Measurements from ENCODE around the gene MAD1L1.
A peak's percentile ranks its signal among the peaks of the same experiment; 100 is the strongest.
"Not testable (repeated sequence)": the region's sequence is repeated elsewhere in the genome, so short reads cannot be mapped to it uniquely, and the experiment has no call there.

Gene MAD1L1

GRCh38 chr7:1975179-1975578, 257.6 kb downstream of the MAD1L1 start:
- DNase-seq (ENCODE audit: low spot score), result no peak
- FAIRE-seq, result peak; percentile 86

- no peak for FAIRE-seq
- DNase-seq (ENCODE audit: low spot score), result no peak
Measured at GRCh38 chr7:1974290-1975101, 258.2 kb downstream of the MAD1L1 start.

GRCh38 chr7:1973321-1974251, 259.2 kb downstream of the MAD1L1 start:
- FAIRE-seq (peak; percentile 95), DNase-seq (ENCODE audit: low spot score) (no peak)

- peak; percentile 94 for FAIRE-seq
- DNase-seq (ENCODE audit: low spot score), result no peak
Measured at GRCh38 chr7:1972744-1973143, 260.0 kb downstream of the MAD1L1 start.

- no peak for DNase-seq (ENCODE audit: low spot score)
- FAIRE-seq, result peak; percentile 70
Measured at GRCh38 chr7:1971946-1972654, 260.6 kb downstream of the MAD1L1 start.

GRCh38 chr7:1970895-1971294, 261.9 kb downstream of the MAD1L1 start:
- FAIRE-seq (peak; percentile 96), DNase-seq (ENCODE audit: low spot score) (no peak)

GRCh38 chr7:1970285-1970660, 262.5 kb downstream of the MAD1L1 start:
- not testable (repeated sequence) for DNase-seq (ENCODE audit: low spot score); FAIRE-seq

- DNase-seq (ENCODE audit: low spot score), result no peak
- FAIRE-seq, result peak; percentile 78
Measured at GRCh38 chr7:1969459-1970284, 263.1 kb downstream of the MAD1L1 start.

GRCh38 chr7:1968397-1969111, 264.2 kb downstream of the MAD1L1 start:
- DNase-seq (ENCODE audit: low spot score) (no peak), FAIRE-seq (peak; percentile 52)

GRCh38 chr7:1967512-1968396, 265.0 kb downstream of the MAD1L1 start:
- DNase-seq (ENCODE audit: low spot score) (no peak), FAIRE-seq (peak; percentile 97)

GRCh38 chr7:1966631-1967200, 266.0 kb downstream of the MAD1L1 start:
- DNase-seq (ENCODE audit: low spot score) (no peak), FAIRE-seq (peak; percentile 68)

- FAIRE-seq (peak; percentile 37), DNase-seq (ENCODE audit: low spot score) (no peak)
Measured at GRCh38 chr7:1965579-1966294, 267.0 kb downstream of the MAD1L1 start.

- no peak for DNase-seq (ENCODE audit: low spot score)
- FAIRE-seq, result peak; percentile 95
Measured at GRCh38 chr7:1964913-1965578, 267.7 kb downstream of the MAD1L1 start.

- FAIRE-seq (no peak), DNase-seq (ENCODE audit: low spot score) (no peak)
Measured at GRCh38 chr7:1964211-1964912, 268.4 kb downstream of the MAD1L1 start.

- FAIRE-seq (no peak), DNase-seq (ENCODE audit: low spot score) (no peak)
Measured at GRCh38 chr7:1963575-1963974, 269.2 kb downstream of the MAD1L1 start.

GRCh38 chr7:1961701-1962276, 271.0 kb downstream of the MAD1L1 start:
- DNase-seq (ENCODE audit: low spot score) (peak; percentile 53), FAIRE-seq (peak; percentile 99)

Measured in urothelium cell line (cell line).